GM21360 (cell line): ENCODE data around the gene NGF.

ENCODE experiments used
- ATAC-seq: cut with Tn5 transposase; IDR thresholded peaks from one replicate; pipeline ENCODE4 v1.9.1; 2021; ENCODE audit warnings: mild to moderate bottlenecking, moderate library complexity; ENCODE audit not compliant: unreplicated experiment

Gene NGF

DNA sequence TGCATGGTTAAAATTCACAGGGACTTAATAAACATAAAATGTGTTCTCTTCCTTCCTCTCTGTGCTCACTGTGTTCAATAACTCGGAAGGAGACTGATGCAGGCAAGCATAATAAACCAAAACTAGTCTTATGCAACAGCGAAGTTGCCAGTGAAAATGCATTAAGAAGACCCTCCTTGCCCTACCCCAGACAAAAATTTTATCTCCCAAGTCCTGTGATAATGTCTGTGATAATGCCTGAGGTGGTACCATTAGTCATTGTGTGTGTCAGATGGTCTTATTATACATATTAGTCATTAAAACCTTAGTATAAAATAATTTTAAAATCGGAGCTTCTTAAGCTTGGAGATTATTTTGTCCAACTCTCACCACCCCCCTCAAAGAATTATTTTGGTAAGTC is 97.8 kb downstream of the NGF start:
- ATAC-seq: no peak

DNA sequence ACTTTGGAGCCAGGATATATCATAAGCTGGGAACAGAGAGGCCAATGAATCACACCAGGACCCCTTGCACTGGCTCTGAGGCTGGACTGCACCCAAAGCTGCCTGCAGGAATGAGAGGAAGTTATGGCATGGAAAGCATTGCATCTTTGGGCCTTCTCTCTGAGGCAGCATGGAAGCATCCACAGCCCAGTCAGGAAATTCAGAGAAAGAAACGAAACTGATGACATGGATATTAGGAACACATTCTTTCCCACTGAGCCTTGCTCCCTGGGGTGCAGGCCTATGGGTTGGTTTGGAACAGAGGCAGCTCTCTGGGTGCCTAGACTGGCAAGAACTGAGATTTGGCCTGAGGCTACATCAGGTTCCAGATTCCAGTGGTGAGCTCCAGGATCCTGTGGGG is 98.6 kb downstream of the NGF start:
- no peak for ATAC-seq

GRCh38 chr1:115239148-115239422 is 99.0 kb downstream of the NGF start:
- ATAC-seq: no peak

GRCh38 chr1:115238336-115239147 is 99.5 kb downstream of the NGF start:
- no peak for ATAC-seq

DNA sequence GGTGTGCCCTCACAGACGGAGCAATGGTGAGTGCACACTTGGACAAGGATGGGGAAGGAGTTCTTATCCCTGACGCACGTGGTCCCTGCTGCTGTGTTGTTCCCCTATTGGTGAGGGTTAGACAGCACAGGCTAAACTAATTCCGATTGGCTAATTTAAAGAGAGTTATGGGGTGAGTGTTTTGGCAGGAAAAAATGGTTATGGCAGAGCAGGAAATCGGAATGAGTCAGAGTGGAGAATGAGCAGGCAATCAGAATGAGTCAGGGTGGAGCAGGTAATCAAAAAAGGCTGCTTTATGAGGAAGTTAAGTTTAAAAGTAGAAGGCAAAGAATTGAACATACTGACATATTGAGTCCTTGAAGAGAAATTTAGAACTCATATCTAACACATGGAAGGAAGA is 100.5 kb downstream of the NGF start:
- ATAC-seq: no peak

DNA sequence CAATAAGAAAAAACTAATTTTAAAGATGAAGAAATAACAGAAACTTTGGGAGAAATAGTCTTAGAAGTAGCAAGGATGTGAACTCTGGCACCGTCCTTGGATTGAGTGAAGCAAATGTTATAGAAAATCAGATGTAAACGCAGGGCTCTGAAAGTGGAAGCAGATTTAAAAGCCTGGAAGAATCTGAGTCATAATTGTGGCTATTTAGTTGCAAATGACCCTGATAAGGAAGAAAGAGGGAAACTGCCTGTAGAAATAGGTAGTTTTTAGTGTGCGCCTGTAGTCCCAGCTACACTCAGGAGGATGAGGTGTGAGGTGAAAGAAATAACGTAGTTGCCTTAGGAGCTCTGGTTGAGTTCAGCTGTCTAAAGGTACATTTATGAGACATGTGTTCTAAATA is 101.0 kb downstream of the NGF start:
- ATAC-seq: no peak
